GM12801 (cell line): ENCODE measurements around the gene PREX1.

ENCODE experiments used
- TF ChIP-seq, protein P1 (sequence below): IDR thresholded peaks from one replicate; pipeline ENCODE4 v1.5.1; 2011; ENCODE audit warnings: control low read depth; ENCODE audit not compliant: insufficient read length; ENCODE audit errors: extremely low read depth

The PREX1 gene

GRCh38 chr20:48584391-48585060, 243.3 kb downstream of the PREX1 start:
- TF ChIP-seq, protein P1, sequence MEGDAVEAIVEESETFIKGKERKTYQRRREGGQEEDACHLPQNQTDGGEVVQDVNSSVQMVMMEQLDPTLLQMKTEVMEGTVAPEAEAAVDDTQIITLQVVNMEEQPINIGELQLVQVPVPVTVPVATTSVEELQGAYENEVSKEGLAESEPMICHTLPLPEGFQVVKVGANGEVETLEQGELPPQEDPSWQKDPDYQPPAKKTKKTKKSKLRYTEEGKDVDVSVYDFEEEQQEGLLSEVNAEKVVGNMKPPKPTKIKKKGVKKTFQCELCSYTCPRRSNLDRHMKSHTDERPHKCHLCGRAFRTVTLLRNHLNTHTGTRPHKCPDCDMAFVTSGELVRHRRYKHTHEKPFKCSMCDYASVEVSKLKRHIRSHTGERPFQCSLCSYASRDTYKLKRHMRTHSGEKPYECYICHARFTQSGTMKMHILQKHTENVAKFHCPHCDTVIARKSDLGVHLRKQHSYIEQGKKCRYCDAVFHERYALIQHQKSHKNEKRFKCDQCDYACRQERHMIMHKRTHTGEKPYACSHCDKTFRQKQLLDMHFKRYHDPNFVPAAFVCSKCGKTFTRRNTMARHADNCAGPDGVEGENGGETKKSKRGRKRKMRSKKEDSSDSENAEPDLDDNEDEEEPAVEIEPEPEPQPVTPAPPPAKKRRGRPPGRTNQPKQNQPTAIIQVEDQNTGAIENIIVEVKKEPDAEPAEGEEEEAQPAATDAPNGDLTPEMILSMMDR, result no peak

- TF ChIP-seq, protein P1, result no peak
Measured at GRCh38 chr20:48583801-48584200, 244.0 kb downstream of the PREX1 start.

GRCh38 chr20:48583171-48583570, 244.6 kb downstream of the PREX1 start:
- TF ChIP-seq, protein P1, result no peak

- TF ChIP-seq, protein P1, result no peak
Measured at GRCh38 chr20:48582673-48582985, 245.2 kb downstream of the PREX1 start.

GRCh38 chr20:48581167-48581566, 246.6 kb downstream of the PREX1 start:
- TF ChIP-seq, protein P1, result no peak

DNA sequence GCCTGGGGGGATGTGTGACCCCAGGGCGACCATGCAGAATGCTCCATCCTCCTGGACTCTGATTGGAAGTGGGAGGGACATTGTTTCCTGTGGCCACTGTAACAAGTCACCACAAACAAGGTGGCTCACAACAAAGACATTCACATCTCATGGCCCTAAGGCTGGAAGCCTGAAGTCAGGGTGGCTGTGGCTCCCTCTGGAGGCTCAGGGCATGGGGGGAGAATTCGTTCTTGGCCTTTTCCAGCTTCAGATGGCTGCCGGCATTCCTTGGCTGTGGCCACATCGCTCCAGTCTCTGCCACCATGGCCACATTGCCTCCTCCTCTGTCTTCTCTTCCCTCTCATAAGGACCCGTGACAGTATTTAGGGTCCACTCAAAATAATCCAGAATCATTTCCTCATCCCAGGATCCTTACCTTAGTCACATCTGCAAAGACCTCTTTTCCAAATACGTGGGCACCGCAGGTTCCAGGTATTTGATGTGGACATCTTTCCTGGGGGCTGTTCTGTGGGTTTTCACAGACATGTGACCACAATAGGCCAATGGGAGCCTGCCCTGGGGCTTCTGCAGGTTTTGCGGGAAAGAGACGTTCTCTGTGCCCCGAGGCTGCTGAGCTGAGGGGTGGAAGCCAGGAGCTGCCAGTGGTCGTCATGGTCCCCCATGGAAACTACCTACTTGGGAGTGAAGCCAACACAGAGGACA, 249.3 kb downstream of the PREX1 start:
- TF ChIP-seq, protein P1, result no peak

- TF ChIP-seq, protein P1, result no peak
Measured at GRCh38 chr20:48577557-48577956, 250.2 kb downstream of the PREX1 start.
